ENCODE results near the gene ANO10. TPM values are rescaled to one million over a fixed set of nuclear protein-coding genes. Genes with fewer than 3 reads are reported as not detected.
"Not testable (repeated sequence)": the region's sequence is repeated elsewhere in the genome, so short reads cannot be mapped to it uniquely, and the experiment has no call there.

ANO10 gene
- total RNA-seq, 4 donors from 2014 or later, result 20.2 to 29.2 (median 26.1) TPM

GRCh38 chr3:43559961-43560360 lies 61.9 kb downstream of the ANO10 start:
- no peak for DNase-seq (ENCODE audit: low spot score)
- no peak for ATAC-seq (ENCODE audit: low FRiP score)
- no peak for TF ChIP-seq CTCF (IDR thresholded peaks at IDR 0.05)

- no peak for TF ChIP-seq CTCF (IDR thresholded peaks at IDR 0.05)
These were observed 63.6 kb downstream of the ANO10 start for GRCh38 chr3:43558171-43558570.

GRCh38 chr3:43549626-43550290 lies 72.1 kb downstream of the ANO10 start:
- DNase-seq (ENCODE audit: low spot score) (no peak), ATAC-seq (ENCODE audit: low FRiP score) (no peak)
- TF ChIP-seq CTCF (IDR thresholded peaks at IDR 0.05), result no peak

More at GRCh38 chr3:43558171-43558570, 63.6 kb downstream of the ANO10 start:
- DNase-seq (ENCODE audit: low spot score) (no peak), ATAC-seq (ENCODE audit: low FRiP score) (no peak)

- ATAC-seq (ENCODE audit: low FRiP score); DNase-seq (ENCODE audit: low spot score): not testable (repeated sequence)
- peak in 1 of 3 donors; percentile 22 for TF ChIP-seq CTCF (IDR thresholded peaks at IDR 0.05)
These were observed 77.5 kb downstream of the ANO10 start for GRCh38 chr3:43544277-43544676.

- no peak for DNase-seq (ENCODE audit: low spot score)
- no peak for ATAC-seq (ENCODE audit: low FRiP score)
- TF ChIP-seq CTCF (IDR thresholded peaks at IDR 0.05), result no peak
These were observed 79.3 kb downstream of the ANO10 start for GRCh38 chr3:43542328-43543043.

GRCh38 chr3:43540624-43541023 lies 81.2 kb downstream of the ANO10 start:
- DNase-seq (ENCODE audit: low spot score), result no peak
- no peak for ATAC-seq (ENCODE audit: low FRiP score)
- TF ChIP-seq CTCF (IDR thresholded peaks at IDR 0.05), result no peak

GRCh38 chr3:43539321-43539720 lies 82.5 kb downstream of the ANO10 start:
- DNase-seq (ENCODE audit: low spot score) (no peak), ATAC-seq (ENCODE audit: low FRiP score) (no peak)
- TF ChIP-seq CTCF (IDR thresholded peaks at IDR 0.05), result no peak

Data from omental fat pad (tissue), 4 donors.